HG03025 (cell line): Measurements from ENCODE around the gene KRTAP12-1.
"Not testable (repeated sequence)": the region's sequence is repeated elsewhere in the genome, so short reads cannot be mapped to it uniquely, and the experiment has no call there.

ENCODE experiments used
- ATAC-seq: cut with Tn5 transposase; IDR thresholded peaks from one replicate; pipeline ENCODE4 v1.9.1; 2021; ENCODE audit warnings: mild to moderate bottlenecking, moderate library complexity; ENCODE audit not compliant: unreplicated experiment, low FRiP score

Gene KRTAP12-1

DNA sequence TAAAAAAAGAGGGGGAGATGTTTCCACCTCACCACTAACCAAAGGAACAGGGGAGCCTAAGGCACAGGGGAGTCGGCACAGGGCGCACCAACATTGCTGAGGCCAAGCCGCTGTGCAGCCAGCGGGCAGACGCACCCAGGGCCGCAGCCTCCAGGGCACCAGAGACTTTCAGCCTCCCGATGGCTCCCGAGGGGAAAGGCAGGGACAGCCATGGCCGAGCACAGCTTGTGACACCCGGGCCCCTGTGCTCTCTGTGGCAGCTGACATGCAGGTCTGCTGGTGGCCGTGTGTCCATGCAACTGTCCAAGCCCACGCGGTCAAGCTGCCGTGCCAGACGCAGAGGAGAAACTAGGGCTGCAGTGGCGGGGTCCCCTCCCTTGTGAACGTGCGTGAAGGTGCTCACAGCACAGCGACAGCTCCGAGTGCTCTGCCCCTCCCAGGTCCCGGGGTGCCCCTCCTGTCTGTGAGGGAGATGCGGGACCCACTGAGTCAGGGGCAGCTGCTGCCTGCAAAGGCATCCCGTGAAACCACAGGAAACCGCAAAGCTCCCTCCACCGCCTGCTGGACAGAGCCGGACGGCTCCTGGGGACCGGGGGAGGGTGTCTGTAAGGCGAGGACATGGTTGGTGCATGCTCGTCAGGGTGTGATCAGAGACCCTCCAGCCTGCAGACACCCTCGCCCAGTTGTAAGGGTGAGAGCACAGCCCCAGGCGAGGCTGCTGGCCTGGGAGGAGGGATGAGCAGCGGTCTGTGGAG is 33.2 kb downstream of the KRTAP12-1 start:
- no peak for ATAC-seq

DNA sequence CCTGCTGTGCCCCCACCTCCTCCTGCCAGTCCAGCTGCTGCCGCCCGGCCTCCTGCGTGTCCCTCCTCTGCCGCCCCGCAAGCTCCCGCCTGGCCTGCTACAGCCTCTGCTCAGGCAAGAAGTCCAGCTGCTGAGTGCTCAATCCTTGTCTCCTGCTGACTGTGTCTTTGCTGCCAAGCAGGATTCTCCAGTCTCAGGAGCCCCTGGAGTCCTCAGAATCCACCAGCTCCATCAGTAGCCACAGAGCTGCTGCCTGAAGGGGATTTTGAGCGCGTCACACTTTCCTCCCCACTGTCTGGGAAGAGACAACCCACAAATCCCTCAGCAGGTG is 34.8 kb downstream of the KRTAP12-1 start:
- ATAC-seq = no peak

DNA sequence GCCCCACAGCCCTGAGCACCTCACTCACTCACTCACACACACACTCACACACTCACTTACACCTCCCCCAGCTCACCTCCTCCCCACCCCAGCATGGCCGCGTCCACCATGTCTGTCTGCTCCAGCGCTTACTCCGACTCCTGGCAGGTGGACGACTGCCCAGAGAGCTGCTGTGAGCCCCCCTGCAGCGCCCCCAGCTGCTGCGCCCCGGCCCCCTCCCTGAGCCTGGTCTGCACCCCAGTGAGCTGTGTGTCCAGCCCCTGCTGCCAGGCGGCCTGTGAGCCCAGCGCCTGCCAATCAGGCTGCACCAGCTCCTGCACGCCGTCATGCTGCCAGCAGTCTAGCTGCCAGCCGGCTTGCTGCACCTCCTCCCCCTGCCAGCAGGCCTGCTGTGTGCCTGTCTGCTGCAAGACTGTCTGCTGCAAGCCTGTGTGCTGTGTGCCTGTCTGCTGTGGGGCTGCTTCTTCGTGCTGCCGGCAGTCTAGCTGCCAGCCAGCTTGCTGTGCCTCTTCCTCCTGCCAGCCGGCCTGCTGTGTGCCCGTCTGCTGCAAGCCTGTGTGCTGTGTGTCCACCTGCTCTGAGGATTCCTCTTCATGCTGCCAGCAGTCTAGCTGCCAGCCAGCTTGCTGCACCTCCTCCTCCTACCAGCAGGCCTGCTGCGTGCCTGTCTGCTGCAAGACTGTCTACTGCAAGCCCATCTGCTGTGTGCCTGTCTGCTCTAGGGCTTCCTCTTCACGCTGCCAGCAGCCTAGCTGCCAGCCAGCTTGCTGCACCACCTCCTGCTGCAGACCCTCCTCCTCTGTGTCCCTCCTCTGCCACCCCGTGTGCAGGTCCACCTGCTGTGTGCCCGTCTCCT is 35.4 kb downstream of the KRTAP12-1 start, which contains the start of gene KRTAP10-11:
Gene KRTAP10-11 (plus strand): TSS at position 49 of the 856 bp plus-strand sequence. CDS start 45 bp downstream, at position 94.
- not testable (repeated sequence) for ATAC-seq

DNA sequence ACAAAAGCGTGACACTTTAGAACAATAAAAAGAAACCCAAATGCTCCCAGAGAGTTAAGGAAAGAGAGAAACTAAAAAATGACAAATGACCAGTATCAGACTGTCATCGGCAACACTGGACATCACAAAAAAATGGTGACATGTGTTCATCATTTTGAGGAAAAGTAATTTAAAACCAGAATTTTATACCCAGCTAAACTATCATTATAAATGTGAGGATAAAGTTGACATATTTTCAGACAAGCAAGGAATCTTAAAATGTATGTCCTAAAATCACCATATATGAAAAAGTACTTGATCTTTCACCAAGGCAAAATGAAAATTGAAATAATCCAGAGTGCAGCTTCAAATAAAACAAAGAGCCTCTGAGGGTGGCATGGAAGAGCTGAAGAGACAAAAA is 37.1 kb downstream of the KRTAP12-1 start:
- no peak for ATAC-seq

DNA sequence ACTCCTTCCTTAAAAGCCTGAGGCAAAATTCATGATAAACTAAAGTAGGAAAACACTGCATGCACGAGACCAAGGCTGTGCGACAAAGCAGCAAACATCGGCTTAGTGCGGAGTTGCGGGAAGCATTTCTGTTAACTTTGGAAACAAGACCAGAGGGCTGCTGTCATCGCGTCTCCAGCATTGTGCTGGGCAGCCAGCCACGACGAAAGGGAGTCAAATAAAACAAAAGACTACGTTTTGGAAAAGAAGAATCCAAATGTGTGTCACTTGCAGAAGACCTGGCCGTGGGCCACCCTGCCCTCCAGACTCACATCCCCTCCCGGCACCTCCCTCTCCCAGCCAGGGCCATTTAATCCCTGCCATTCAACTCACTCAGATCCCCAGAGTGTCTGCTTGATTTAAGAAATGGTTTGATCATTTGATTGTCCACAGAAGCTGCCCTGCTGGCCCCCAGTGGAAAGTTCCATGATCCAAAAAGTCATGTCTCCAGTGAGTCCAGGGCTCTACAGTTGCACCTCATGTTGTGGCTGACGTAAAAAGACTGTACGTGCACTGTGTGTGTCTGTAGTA is 38.1 kb downstream of the KRTAP12-1 start:
- ATAC-seq = no peak

DNA sequence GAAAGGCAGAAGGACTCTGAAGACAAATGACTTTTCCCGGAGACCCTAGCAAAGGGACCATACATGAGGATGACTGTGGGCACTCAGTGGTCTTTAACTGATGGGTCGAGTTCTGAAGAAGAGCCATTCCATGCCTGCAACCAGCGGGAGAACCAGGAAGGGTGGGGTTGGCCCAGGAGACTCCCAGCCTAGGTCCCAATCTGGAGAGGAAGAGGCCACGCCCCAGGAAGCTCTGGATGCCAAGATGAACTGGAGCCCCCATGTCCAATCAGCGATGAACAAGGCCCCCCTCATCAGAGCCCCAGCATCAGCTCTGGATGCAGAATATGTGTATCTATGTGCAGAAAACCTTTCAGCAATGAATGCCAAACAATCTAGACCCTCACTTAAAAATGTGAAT is 41.2 kb downstream of the KRTAP12-1 start:
- ATAC-seq = no peak

DNA sequence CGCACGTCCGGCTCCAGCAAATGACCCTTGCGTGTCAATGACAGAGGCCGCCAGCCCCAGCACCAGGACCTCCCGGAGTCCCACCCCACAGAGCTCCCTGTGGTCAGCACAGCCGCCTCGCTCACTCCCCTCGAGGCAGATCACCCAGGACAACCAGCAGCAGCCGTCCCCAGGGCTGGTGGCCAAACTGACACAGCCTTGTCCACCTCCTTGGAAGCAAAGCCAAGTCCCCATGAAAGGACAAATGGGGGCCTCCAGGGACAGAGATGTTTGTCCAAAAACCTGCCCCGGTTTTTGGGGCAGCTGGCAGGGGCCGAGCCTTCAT is 42.7 kb downstream of the KRTAP12-1 start:
- no peak for ATAC-seq

DNA sequence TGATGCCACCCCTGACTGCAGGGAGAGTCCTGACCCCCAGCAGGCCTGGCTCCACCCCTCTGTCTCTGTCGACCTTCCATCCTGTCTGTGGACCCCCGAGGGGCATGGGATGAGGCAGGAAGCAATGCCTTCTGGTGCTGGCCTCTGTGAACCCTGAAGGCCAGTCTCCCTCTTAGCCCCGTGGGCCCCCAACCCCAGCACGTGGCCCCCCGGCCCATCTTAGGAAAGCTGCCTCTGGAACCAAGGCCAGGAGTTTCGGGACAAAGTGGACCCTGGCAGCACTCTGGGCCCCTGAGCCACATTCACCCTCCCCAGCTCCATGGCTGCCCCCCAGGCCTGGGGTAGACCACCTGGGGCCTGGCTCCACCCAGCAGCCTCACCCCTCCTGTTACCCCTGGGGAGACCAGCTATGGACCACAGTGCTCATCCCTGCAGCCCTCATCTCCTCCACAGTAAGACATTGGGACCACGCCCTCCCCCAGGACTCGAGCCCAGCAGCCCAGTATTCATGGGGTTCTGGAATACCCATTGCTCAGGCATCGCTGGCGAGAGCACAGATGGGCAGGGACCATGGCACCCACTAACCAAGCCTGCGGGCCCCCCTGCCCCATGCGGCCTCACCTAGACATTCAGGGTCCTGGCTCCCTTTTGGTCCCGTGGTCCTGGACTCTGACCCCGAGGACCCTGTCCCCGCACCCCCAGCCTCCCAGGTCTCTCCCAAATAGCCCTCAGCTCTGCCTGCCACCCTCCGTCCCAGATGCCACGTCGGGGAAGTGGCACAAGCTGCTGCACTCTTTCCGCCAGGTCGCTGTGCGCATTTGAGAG is 43.2 kb downstream of the KRTAP12-1 start:
- not testable (repeated sequence) for ATAC-seq

DNA sequence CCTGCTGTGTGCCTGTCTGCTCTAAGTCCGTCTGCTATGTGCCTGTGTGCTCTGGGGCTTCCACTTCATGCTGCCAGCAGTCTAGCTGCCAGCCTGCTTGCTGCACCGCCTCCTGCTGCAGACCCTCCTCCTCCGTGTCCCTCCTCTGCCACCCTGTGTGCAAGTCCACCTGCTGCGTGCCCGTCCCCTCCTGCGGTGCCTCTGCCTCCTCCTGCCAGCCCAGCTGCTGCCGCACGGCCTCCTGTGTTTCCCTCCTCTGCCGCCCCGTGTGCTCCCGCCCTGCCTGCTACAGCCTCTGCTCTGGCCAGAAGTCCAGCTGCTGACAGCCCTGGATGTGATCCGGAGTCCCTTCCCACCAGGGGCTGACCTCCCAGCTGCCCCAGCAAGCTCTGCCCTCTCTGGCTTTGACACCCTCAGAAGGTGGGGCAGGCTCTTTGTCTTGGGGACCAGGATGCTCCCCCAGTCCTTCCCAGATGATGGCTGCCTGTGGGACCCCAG is 44.1 kb downstream of the KRTAP12-1 start:
- ATAC-seq = not testable (repeated sequence)

DNA sequence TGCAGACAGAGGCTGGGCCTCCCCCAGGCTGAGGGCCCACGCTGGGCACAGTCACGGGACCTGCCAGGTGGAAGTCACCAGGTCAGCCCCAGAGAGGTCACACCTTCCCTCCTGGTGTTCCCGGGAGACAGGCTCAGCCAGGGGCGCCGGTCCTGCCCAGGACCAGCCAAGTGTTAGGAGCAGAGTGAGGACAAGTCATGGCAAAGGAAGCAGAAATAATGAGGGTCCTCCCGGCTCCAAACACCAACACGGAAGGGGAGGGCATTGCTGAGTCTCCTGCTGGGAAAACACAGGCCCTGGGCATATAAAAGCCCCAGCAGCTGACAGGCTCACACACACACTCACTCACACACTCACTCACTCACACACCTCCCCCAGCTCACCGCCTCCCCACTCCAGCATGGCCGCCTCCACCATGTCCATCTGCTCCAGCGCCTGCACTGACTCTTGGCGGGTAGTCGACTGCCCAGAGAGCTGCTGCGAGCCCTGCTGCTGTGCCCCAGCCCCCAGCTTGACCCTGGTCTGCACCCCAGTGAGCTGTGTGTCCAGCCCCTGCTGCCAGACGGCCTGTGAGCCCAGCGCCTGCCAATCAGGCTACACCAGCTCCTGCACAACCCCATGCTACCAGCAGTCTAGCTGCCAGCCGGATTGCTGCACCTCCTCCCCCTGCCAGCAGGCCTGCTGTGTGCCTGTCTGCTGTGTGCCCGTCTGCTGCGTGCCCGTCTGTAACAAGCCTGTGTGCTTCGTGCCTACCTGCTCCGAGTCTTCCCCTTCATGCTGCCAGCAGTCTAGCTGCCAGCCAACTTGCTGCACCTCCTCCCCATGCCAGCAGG is 44.7 kb downstream of the KRTAP12-1 start, which contains the start of gene KRTAP10-10:
Gene KRTAP10-10 (plus strand): TSS at position 339 of the 833 bp plus-strand sequence. CDS start 62 bp downstream, at position 401.
- no peak for ATAC-seq

DNA sequence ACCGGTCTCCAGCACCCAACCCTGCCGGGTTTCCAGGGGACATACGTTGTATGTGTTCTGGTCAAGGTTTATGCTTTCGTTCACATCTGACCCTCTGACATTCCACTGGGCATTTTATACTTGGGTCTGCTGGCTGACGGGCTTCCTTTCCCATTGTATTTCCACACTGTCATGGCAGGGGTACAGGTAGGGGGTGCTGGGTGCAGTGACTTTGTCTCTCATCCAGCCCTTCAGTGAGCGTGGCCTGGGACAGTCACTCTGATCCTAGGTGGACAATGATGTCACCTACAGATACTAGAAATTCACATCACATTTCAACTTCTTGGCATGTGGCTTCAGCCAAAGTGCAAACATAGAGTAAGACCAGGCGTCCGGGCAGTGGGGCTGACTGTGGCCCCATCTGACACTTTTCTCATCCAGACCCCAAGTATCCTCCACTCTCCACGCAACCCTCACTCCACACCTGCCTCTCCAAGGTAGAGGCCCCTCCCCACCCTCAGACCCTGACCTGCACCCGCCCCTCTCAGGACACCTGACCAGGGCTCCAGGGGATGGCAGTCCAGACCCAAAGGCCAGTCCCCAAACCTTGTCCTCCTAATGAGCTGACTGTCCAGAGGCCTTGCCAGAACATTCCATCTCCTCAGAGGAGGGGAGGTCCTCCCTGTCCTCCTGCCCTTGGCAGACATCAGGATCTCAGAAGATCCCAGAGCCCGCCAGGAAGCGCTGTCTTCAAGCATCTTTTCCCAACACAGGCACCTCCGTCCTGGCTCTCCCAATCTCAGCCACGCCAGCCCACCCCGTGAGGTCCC is 45.5 kb downstream of the KRTAP12-1 start:
- ATAC-seq = no peak

DNA sequence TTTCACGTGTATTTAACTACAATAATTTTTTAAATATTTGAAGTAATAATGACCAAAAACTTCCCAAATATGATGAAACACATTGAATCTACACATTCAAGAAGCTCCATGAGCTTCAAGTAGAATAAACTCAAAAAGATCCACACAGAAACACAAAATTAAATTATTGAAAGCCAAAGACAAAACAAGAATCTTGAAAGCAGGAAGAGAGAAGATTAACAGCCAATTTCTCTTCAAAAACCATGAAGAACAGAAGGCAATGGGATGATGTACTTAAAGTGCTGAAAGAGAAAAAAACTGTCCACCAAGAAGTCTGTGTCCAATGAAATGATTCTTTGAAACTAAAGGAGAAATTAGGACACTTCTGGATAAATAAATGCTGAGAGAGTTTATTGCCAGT is 49.9 kb downstream of the KRTAP12-1 start:
- no peak for ATAC-seq
